Hepatocyte (in vitro differentiated cells): ENCODE results near the gene NFU1. TPM values are rescaled to one million over a fixed set of nuclear protein-coding genes. Genes with fewer than 3 reads are reported as not detected.

Source experiments
- DNase-seq: peaks from one replicate; pipeline ENCODE4 v3.0.0-alpha.2; 2016; ENCODE audit warnings: low spot score
- H2AFZ ChIP-seq: fragments of 200-600 bp; sonication (generic); 2 replicates; pipeline ENCODE4 v1.6.0; 2016; ENCODE audit warnings: antibody characterized with exemption, mild to moderate bottlenecking
- H3K27ac ChIP-seq: fragments of 200-600 bp; sonication (generic); 2 replicates; pipeline ENCODE4 v1.5.1; 2016; ENCODE audit warnings: mild to moderate bottlenecking
- H3K27me3 ChIP-seq: fragments of 200-600 bp; sonication (generic); 2 replicates; pipeline ENCODE4 v1.6.1; 2016
- H3K36me3 ChIP-seq: fragments of 200-600 bp; sonication (generic); replicated peaks from 2 replicates; pipeline ENCODE4 v1.5.1; 2016; ENCODE audit warnings: low read depth; ENCODE audit not compliant: insufficient read depth
- H3K4me1 ChIP-seq: fragments of 200-600 bp; sonication (generic); 2 replicates; pipeline ENCODE4 v1.5.1; 2016; ENCODE audit warnings: mild to moderate bottlenecking, moderate library complexity; ENCODE audit not compliant: insufficient read depth
- H3K4me2 ChIP-seq: fragments of 200-600 bp; sonication (generic); 2 replicates; pipeline ENCODE4 v1.6.0; 2016
- H3K4me3 ChIP-seq: fragments of 200-600 bp; sonication (generic); 2 replicates; pipeline ENCODE4 v1.5.1; 2016; ENCODE audit warnings: mild to moderate bottlenecking
- H3K79me2 ChIP-seq: fragments of 200-600 bp; sonication (generic); 2 replicates; pipeline ENCODE4 v1.6.0; 2017; ENCODE audit warnings: mild to moderate bottlenecking
- H3K9me2 ChIP-seq: fragments of 200-600 bp; sonication (generic); replicated peaks from 2 replicates; pipeline ENCODE4 v1.6.0; 2017; ENCODE audit warnings: mild to moderate bottlenecking; ENCODE audit not compliant: insufficient read depth
- H3K9me3 ChIP-seq: fragments of 200-600 bp; sonication (generic); 2 replicates; pipeline ENCODE4 v1.5.1; 2016; ENCODE audit warnings: low read depth, mild to moderate bottlenecking
- H4K20me1 ChIP-seq: fragments of 200-600 bp; sonication (generic); 2 replicates; pipeline ENCODE4 v1.6.0; 2016; ENCODE audit warnings: mild to moderate bottlenecking; ENCODE audit not compliant: insufficient read depth, poor library complexity, severe bottlenecking
- EZH2 ChIP-seq: fragments of 200-600 bp; sonication (generic); IDR thresholded peaks from 2 replicates; pipeline ENCODE4 v1.6.1; 2016; ENCODE audit warnings: antibody characterized with exemption, mild to moderate bottlenecking, borderline replicate concordance
- EZH2phosphoT487 ChIP-seq: fragments of 200-600 bp; sonication (generic); IDR thresholded peaks from one replicate; pipeline ENCODE4 v1.6.1; 2018; ENCODE audit warnings: antibody characterized with exemption, mild to moderate bottlenecking, low read depth, moderate library complexity; ENCODE audit not compliant: unreplicated experiment, severe bottlenecking
- WGBS: methylation state at CpG from one replicate; pipeline ENCODE4 v1.1.6; 2016; ENCODE audit warnings: low lambda C conversion rate; ENCODE audit errors: missing lambda C conversion rate; 5-methylcytosine and 5-hydroxymethylcytosine counted together
- polyA plus RNA-seq: library from polyadenylated mRNA; unstranded; fragments of >200 nt; fragmentation: Nextera tagmentation; extraction: Ambion mirVana; gene quantifications from 2 replicates; pipeline ENCODE4 v1.2.1, GENCODE V29; 2016
- total RNA-seq: library from RNA; depleted of rRNA; stranded (reverse); fragments of >200 nt; gene quantifications from 2 replicates; pipeline ENCODE4 v1.2.3, GENCODE V29; 2014
- TF ChIP-seq, protein P1 (sequence below): fragments of 200-600 bp; sonication (generic); IDR thresholded peaks from 2 replicates; pipeline ENCODE4 v1.5.1; 2016; ENCODE audit warnings: antibody characterized with exemption, mild to moderate bottlenecking; ENCODE audit not compliant: poor library complexity

The NFU1 gene
- total and polyA plus RNA-seq, 2 experiments from 2014 or later, result 50.6 to 79.1 TPM

GRCh38 chr2:69438580-69438979, 1.3 kb upstream of the NFU1 start:
- Histone ChIP-seq H3K79me2 (peaks cover 28% of the 10 kb centered on the region), H3K4me2 (no peak overlapping the region), H3K4me1 (peaks cover 7% of the 10 kb centered on the region), H2AFZ (no peak overlapping the region), H3K27ac (peak overlapping the region; percentile 96), H3K36me3 (no peaks in the 10 kb centered on the region), H3K9me3 (no peaks in the 10 kb centered on the region), H3K4me3 (no peak overlapping the region), H4K20me1 (no peaks in the 10 kb centered on the region), H3K9me2 (no peaks in the 10 kb centered on the region), H3K27me3 (no peaks in the 10 kb centered on the region)
- TF ChIP-seq EZH2phosphoT487, result no peak
- TF ChIP-seq, protein P1, sequence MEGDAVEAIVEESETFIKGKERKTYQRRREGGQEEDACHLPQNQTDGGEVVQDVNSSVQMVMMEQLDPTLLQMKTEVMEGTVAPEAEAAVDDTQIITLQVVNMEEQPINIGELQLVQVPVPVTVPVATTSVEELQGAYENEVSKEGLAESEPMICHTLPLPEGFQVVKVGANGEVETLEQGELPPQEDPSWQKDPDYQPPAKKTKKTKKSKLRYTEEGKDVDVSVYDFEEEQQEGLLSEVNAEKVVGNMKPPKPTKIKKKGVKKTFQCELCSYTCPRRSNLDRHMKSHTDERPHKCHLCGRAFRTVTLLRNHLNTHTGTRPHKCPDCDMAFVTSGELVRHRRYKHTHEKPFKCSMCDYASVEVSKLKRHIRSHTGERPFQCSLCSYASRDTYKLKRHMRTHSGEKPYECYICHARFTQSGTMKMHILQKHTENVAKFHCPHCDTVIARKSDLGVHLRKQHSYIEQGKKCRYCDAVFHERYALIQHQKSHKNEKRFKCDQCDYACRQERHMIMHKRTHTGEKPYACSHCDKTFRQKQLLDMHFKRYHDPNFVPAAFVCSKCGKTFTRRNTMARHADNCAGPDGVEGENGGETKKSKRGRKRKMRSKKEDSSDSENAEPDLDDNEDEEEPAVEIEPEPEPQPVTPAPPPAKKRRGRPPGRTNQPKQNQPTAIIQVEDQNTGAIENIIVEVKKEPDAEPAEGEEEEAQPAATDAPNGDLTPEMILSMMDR, result no peak
- TF ChIP-seq EZH2, result no peak
- WGBS, result 96% methylated on average over 6 of the region's 6 CpGs
- no peak for DNase-seq

GRCh38 chr2:69437751-69438154, 518 bp upstream of the NFU1 start:
- 73% methylated on average over 7 of the region's 7 CpGs for WGBS
- peaks cover 7% of the 10 kb centered on the region for H3K4me1 ChIP-seq
- no peaks in the 10 kb centered on the region for H3K36me3 ChIP-seq
- H3K4me3 ChIP-seq, result peak overlapping the region; percentile 24
- H3K4me2 ChIP-seq, result peak overlapping the region; percentile 72
- no peaks in the 10 kb centered on the region for H3K9me3 ChIP-seq
- no peaks in the 10 kb centered on the region for H3K27me3 ChIP-seq
- no peaks in the 10 kb centered on the region for H4K20me1 ChIP-seq
- H3K9me2 ChIP-seq, result no peaks in the 10 kb centered on the region
- H3K79me2 ChIP-seq, result peaks cover 33% of the 10 kb centered on the region
- peak overlapping the region; percentile 96 for H3K27ac ChIP-seq
- DNase-seq, result peak; percentile 38
- peak overlapping the region; percentile 81 for H2AFZ ChIP-seq
- TF ChIP-seq EZH2 (no peak), EZH2phosphoT487 (no peak)
- TF ChIP-seq, protein P1, result no peak

DNA sequence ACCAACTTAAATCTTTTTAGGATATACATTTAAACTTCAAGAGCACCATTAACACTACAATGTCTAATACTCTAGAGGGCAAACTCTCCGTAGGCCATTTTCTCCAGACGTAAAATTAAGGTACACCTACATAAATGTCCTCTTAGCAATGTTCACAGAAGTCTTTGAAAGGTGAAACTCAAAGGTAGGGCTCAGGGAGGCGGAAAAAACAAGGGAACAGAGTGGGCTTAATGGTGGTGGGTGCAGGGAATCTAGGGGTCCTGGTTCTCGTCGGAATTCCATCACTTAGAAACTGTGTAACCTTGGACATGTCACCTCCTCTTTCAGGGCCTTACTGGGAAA, 668 bp downstream of the NFU1 start:
- peaks cover 7% of the 10 kb centered on the region for H3K4me1 ChIP-seq
- no peaks in the 10 kb centered on the region for H3K9me2 ChIP-seq
- H4K20me1 ChIP-seq, result no peaks in the 10 kb centered on the region
- 3% methylated on average over 5 of the region's 5 CpGs for WGBS
- TF ChIP-seq EZH2phosphoT487, result no peak
- TF ChIP-seq, protein P1, result peak; percentile 2
- no peak for TF ChIP-seq EZH2
- no peaks in the 10 kb centered on the region for H3K27me3 ChIP-seq
- H3K79me2 ChIP-seq, result peaks cover 38% of the 10 kb centered on the region
- H3K9me3 ChIP-seq, result no peaks in the 10 kb centered on the region
- peak overlapping the region; percentile 72 for H3K4me2 ChIP-seq
- peak overlapping the region; percentile 57 for H2AFZ ChIP-seq
- no peaks in the 10 kb centered on the region for H3K36me3 ChIP-seq
- peak overlapping the region; percentile 60 for H3K4me3 ChIP-seq
- H3K27ac ChIP-seq, result peak overlapping the region; percentile 96
- DNase-seq, result peak; percentile 22

GRCh38 chr2:69434753-69435152, 2.5 kb downstream of the NFU1 start:
- Histone ChIP-seq H2AFZ (no peak overlapping the region), H3K9me2 (no peaks in the 10 kb centered on the region), H3K4me3 (no peak overlapping the region), H3K79me2 (peaks cover 38% of the 10 kb centered on the region), H3K4me1 (peaks cover 7% of the 10 kb centered on the region), H3K9me3 (no peaks in the 10 kb centered on the region), H3K36me3 (no peaks in the 10 kb centered on the region), H3K27ac (no peak overlapping the region), H4K20me1 (no peaks in the 10 kb centered on the region), H3K27me3 (no peaks in the 10 kb centered on the region), H3K4me2 (no peak overlapping the region)
- no peak for TF ChIP-seq EZH2phosphoT487
- TF ChIP-seq, protein P1, result no peak
- no peak for TF ChIP-seq EZH2
- WGBS, result 81% methylated on average over 5 of the region's 5 CpGs
- DNase-seq, result no peak
